CD4-positive, alpha-beta T cell treated with Interleukin-1 beta for 1 hour (primary cell): Measurements from ENCODE around the gene SPINK14.

Source experiments
- DNase-seq, 2 donors: peaks; one replicate each; pipeline ENCODE4 v3.0.0-alpha.2; 2020 to 2022

Gene SPINK14

GRCh38 chr5:148202531-148203203 lies 34.3 kb downstream of the SPINK14 start, which contains the start of gene SPINK6:
TSS of gene SPINK6 (plus strand) at chr5:148203042. CDS start at chr5:148203097, 55 bp downstream.
- no peak for DNase-seq

DNA sequence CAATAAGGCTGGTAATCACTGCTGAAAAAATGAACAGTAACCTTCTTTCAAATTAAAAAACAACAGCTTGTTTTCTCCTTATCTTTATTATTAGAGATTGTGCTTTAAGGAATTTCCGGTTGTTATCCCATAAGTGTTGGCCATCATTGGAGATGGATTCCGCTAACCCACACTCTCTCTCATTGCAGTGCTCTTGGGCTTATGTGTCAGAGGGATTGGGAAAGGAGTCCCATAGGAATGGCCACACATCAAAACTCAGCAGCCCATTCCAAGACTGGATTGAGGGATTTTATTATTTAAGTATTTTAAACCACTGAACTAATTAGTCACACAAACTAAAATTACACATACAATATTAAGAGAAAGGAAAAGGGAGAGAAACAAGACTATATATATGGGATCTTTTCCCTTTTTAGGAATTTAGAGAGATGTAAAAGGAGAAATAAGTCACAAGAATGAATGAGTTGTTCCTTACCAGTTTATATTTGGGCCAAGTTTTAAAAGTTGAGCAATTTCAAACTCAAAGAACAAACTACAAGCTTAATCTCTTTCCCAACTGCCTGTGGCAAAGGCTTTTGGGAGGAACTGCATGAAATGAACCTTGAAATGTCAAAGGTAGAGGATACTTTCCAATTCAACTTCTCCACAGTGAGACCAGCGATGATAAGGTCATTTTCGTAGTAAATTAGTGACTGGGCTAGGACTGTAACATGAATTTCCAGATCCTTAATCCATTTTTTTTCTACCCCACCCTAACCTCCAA lies 36.9 kb downstream of the SPINK14 start:
- DNase-seq: no peak

GRCh38 chr5:148205865-148206264 lies 37.5 kb downstream of the SPINK14 start:
- no peak for DNase-seq

DNA sequence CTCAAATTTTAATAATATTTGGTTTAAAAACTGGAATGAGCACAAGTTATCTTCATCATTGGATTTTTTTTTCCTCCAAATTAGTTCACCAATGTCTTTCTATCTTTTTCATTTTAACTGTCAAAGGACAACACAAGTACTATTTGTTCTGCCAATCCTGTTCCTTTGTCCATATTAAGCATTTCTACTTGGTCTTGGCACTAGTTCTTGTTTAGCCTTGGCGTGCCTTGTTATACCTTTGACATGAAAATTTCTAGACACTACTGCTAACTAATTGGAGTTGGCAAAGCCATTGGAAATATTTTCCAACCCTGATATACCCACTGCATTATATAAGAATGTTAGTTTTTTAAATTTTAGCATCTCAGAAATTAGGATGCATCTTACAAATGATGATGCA lies 38.3 kb downstream of the SPINK14 start:
- DNase-seq: no peak

DNA sequence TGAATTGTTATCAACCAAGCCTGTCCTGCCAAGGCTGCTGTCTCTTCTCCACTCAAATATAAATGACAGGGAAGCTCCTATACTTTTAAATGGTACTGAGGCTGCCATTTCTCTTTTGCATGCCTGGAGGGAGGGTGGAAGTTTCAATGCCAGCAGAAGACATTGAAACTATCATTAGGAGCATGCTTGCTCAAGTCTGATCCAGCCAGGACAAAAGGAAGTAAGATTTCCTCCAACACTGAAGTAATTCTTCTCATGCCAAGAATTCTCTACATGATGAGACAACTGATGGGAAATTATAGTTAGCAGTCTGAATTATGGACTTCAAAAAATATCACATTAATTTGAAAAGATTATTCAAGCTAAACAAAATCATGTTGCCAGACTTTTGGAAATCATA lies 39.9 kb downstream of the SPINK14 start:
- DNase-seq: no peak

- DNase-seq: no peak
Measured at GRCh38 chr5:148209151-148209770, 40.9 kb downstream of the SPINK14 start.

- DNase-seq: no peak
Measured at GRCh38 chr5:148214665-148215185, 46.4 kb downstream of the SPINK14 start.

- DNase-seq: no peak
Measured at GRCh38 chr5:148221508-148221907, 53.2 kb downstream of the SPINK14 start.

DNA sequence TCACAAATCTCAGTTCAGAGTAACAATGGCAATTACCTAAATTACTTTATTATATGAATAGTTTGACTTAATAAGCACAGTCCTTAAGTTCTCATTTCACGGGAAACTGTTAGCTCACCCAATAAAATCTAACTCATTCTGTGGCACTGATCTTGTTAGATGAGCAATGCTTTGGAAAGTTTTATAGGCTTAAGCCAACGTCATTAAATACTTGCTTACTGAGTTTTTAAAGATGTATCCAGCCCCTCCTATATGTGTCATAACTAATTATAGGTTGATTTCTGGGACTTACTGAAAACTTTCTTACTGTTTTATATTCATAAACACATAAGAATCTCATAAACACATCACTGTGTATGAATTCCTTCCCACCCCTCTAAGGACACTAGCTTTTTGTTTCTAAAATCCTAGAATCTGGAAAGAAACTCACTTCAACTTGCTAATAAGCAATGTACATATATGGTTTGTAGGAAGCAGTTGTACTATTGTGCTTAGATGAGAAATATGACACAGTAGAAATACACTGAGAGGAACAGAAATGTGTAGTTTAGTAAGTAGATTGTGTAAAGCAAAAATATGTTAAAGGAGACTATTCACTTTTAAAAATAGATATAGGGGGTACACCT lies 55.9 kb downstream of the SPINK14 start:
- DNase-seq: no peak
